ENCODE results near the gene PNPLA2. TPM values are rescaled to one million over a fixed set of nuclear protein-coding genes. Genes with fewer than 3 reads are reported as not detected.

The PNPLA2 gene
- polyA plus RNA-seq, 3 donors: 26.8 to 321 (median 35.0) TPM

DNA sequence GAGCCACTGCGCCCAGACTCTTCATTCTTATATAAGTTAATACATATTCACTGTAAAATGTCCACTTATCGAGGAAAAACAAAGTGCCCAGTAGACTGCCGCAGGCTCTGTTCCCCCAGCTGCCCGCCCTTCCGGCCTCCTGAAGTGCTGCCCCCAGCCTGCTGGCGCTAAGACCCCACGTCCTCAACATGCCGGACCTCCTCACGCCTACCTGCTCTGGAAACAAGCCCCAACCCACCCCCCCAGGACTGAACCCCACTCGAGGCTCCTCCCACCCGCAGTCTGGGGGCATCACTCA, 42.5 kb upstream of the PNPLA2 start:
- no peak overlapping the region for H2AFZ ChIP-seq (ENCODE audit: insufficient read depth, low read depth, low read length, poor library complexity, severe bottlenecking)
- peak overlapping the region; percentile 81 for H3K9ac ChIP-seq (ENCODE audit: insufficient read depth, low read length, poor library complexity, severe bottlenecking)
- peak overlapping the region; percentile 57 to 84 (median 60) for H3K4me3 ChIP-seq (replicated peaks in 1 of 3; ENCODE audit: low read depth in 2 of 3, low read length in 3 of 3)
- Mint-ChIP-seq H3K27ac (peak overlapping the region; percentile 33 to 83 (median 58)), H3K9me3 (peaks cover 0 to 2% (median 0%) of the 10 kb centered on the region in 7 donors), H3K27me3 (ENCODE audit: low read depth in 3 of 3) (peaks cover 0 to 3% (median 1%) of the 10 kb centered on the region in 3 donors), H3K36me3 (peaks cover 5 to 35% of the 10 kb centered on the region in 2 donors), H3K4me3 (peak overlapping the region; percentile 77 to 87), H3K4me1 (peaks cover 39% of the 10 kb centered on the region)
- peak overlapping the region in 1 of 2 donors; percentile 54 for H3K27ac ChIP-seq (ENCODE audit: low read depth in 1 of 2, low read length in 2 of 2)
- H3K79me2 ChIP-seq (ENCODE audit: insufficient read depth, low read length): peaks cover 58% of the 10 kb centered on the region
- 56% methylated on average over 7 of the region's 11 CpGs for WGBS (ENCODE audit: insufficient coverage)
- no peaks in the 10 kb centered on the region for H3K27me3 ChIP-seq (ENCODE audit: control insufficient read depth in 2 of 2, insufficient read depth in 2 of 2, low read length in 2 of 2)
- H3K36me3 ChIP-seq (replicated peaks in 1 of 2; ENCODE audit: control insufficient read depth in 1 of 2, insufficient read depth in 2 of 2, low read length in 2 of 2): peaks cover 27% of the 10 kb centered on the region in 2 donors
- no peak for DNase-seq
- H4K20me1 ChIP-seq (ENCODE audit: insufficient read depth, low read length): peaks cover 53% of the 10 kb centered on the region
- no peaks in the 10 kb centered on the region for H3K9me3 ChIP-seq (replicated peaks in 1 of 2; ENCODE audit: control insufficient read depth in 1 of 2, insufficient read depth in 1 of 2, low read length in 2 of 2)
- peaks cover 29 to 36% of the 10 kb centered on the region in 2 donors for H3K4me1 ChIP-seq (ENCODE audit: control insufficient read depth in 1 of 2, insufficient read depth in 2 of 2, low read length in 2 of 2)
- TF ChIP-seq, protein P1, sequence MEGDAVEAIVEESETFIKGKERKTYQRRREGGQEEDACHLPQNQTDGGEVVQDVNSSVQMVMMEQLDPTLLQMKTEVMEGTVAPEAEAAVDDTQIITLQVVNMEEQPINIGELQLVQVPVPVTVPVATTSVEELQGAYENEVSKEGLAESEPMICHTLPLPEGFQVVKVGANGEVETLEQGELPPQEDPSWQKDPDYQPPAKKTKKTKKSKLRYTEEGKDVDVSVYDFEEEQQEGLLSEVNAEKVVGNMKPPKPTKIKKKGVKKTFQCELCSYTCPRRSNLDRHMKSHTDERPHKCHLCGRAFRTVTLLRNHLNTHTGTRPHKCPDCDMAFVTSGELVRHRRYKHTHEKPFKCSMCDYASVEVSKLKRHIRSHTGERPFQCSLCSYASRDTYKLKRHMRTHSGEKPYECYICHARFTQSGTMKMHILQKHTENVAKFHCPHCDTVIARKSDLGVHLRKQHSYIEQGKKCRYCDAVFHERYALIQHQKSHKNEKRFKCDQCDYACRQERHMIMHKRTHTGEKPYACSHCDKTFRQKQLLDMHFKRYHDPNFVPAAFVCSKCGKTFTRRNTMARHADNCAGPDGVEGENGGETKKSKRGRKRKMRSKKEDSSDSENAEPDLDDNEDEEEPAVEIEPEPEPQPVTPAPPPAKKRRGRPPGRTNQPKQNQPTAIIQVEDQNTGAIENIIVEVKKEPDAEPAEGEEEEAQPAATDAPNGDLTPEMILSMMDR (IDR thresholded peaks at IDR 0.05): no peak
- intact Hi-C loops (cut with micrococcal nuclease): loop anchor here (2.0 kb wide), 1 partner anchor 21 kb away; no protein-coding TSS in a partner anchor
- H3K4me2 ChIP-seq (replicated peaks; ENCODE audit: extremely low read depth, low read length, poor library complexity, severe bottlenecking): peak overlapping the region; percentile 94

DNA sequence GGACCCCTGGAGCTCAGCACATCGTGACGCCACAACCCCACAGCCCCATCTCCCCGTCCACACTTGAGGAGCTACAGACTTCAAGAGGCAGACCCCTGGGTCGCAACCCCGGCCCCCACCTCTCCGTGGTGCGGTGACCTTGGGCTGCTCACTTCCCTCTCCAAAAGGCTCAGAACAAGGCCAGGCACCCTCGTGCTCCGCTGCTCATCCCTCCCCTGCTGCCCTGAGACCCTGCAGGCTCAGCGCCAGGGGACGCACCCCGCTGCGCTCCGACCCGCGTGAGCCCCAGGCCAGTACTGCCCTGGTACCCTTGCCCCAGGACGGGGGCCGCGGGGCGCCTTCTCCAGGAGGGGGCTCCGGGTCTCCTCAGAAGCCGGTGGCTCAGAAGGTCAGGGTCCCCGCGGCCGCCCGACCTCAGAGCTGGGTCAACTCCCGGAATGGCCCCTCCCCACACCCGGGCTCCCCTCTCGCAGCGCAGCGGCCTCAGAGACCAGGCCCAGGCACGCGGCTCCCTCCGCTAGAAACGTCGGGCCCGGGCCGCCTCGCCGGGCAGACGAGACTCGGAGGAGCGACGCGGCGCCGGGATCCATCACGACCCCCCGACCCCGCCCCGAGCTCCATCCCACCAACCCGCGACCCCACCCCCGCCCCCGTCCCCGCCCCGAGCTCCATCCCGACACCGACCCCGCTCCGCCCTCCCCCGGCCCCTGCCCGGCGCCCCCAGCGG, 42.0 kb upstream of the PNPLA2 start:
- Histone ChIP-seq H3K27ac (ENCODE audit: low read depth in 1 of 2, low read length in 2 of 2) (peak overlapping the region in 1 of 2 donors; percentile 72), H3K36me3 (replicated peaks in 1 of 2; ENCODE audit: control insufficient read depth in 1 of 2, insufficient read depth in 2 of 2, low read length in 2 of 2) (peaks cover 22% of the 10 kb centered on the region in 2 donors), H3K27me3 (ENCODE audit: control insufficient read depth in 2 of 2, insufficient read depth in 2 of 2, low read length in 2 of 2) (no peaks in the 10 kb centered on the region), H3K79me2 (ENCODE audit: insufficient read depth, low read length) (peaks cover 58% of the 10 kb centered on the region), H2AFZ (ENCODE audit: insufficient read depth, low read depth, low read length, poor library complexity, severe bottlenecking) (peak overlapping the region; percentile 91), H3K9me3 (replicated peaks in 1 of 2; ENCODE audit: control insufficient read depth in 1 of 2, insufficient read depth in 1 of 2, low read length in 2 of 2) (no peaks in the 10 kb centered on the region), H4K20me1 (ENCODE audit: insufficient read depth, low read length) (peaks cover 53% of the 10 kb centered on the region), H3K4me1 (ENCODE audit: control insufficient read depth in 1 of 2, insufficient read depth in 2 of 2, low read length in 2 of 2) (peaks cover 29 to 36% of the 10 kb centered on the region in 2 donors), H3K4me2 (replicated peaks; ENCODE audit: extremely low read depth, low read length, poor library complexity, severe bottlenecking) (peak overlapping the region; percentile 94), H3K9ac (ENCODE audit: insufficient read depth, low read length, poor library complexity, severe bottlenecking) (peak overlapping the region; percentile 81), H3K4me3 (replicated peaks in 1 of 3; ENCODE audit: low read depth in 2 of 3, low read length in 3 of 3) (peak overlapping the region; percentile 57 to 84 (median 60))
- 2% methylated on average over 51 of the region's 65 CpGs for WGBS (ENCODE audit: insufficient coverage)
- DNase-seq: peak in 1 of 3 donors; percentile 13
- peaks cover 0 to 3% (median 3%) of the 10 kb centered on the region in 3 donors for H3K27me3 Mint-ChIP-seq (ENCODE audit: low read depth in 3 of 3)
- peaks cover 39% of the 10 kb centered on the region for H3K4me1 Mint-ChIP-seq
- H3K27ac Mint-ChIP-seq: peak overlapping the region; percentile 33 to 83 (median 58)
- intact Hi-C loops (cut with micrococcal nuclease): loop anchor here (2.0 kb wide), 1 partner anchor 20 kb away; no protein-coding TSS in a partner anchor
- TF ChIP-seq, protein P1 (IDR thresholded peaks at IDR 0.05): no peak
- peaks cover 0 to 2% (median 0%) of the 10 kb centered on the region in 7 donors for H3K9me3 Mint-ChIP-seq
- H3K4me3 Mint-ChIP-seq: peak overlapping the region; percentile 77 to 87
- peaks cover 5 to 30% of the 10 kb centered on the region in 2 donors for H3K36me3 Mint-ChIP-seq
